HG02678 (cell line): ENCODE measurements around the gene FMNL2.

ENCODE experiments used
- ATAC-seq: cut with Tn5 transposase; IDR thresholded peaks from one replicate; pipeline ENCODE4 v1.9.1; 2021; ENCODE audit warnings: mild to moderate bottlenecking, moderate library complexity; ENCODE audit not compliant: unreplicated experiment

The FMNL2 gene

GRCh38 chr2:152682663-152683062, 347.7 kb downstream of the FMNL2 start:
- ATAC-seq: no peak

- no peak for ATAC-seq
Measured at GRCh38 chr2:152683400-152683799, 348.4 kb downstream of the FMNL2 start.

GRCh38 chr2:152686321-152686720, 351.3 kb downstream of the FMNL2 start:
- no peak for ATAC-seq

DNA sequence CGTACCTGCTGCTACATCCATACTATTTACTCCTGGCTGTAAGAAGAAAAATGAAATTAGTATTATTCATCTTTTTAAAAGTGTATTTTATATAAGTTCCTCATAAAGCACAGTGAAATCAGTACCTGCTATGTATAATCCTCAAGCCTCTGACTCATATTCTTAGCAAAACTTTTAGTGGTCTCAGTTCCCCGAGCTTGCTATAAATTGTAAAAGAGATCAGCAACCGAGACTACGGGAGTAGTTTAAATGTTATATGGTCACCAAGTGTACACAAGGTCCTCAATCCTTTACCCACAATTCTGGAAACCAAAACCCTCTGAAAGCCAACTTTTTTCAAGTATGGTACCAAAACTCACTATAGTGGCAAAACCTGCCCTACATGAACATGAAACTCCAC, 358.1 kb downstream of the FMNL2 start:
- peak; percentile 83 for ATAC-seq

GRCh38 chr2:152694161-152694661, 359.2 kb downstream of the FMNL2 start:
- ATAC-seq: peak; percentile 72

DNA sequence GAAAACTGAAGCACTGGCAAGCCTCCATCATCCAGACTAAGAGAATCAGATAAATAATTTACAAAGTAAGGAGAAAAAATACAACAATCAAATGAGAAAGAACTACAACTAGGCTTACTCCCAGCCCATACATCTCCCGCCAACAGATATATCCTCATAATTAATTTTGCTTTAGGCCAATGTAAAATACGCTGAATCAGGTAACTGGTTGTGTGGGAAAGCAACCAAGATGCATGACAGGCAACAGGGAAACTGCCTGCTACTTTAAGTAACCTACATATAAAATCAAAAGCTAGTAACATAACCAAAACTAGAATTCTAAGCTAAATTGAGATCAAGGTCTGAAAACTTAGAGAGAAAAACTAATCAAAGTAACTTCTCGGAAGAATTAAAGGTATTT, 360.8 kb downstream of the FMNL2 start:
- no peak for ATAC-seq

- no peak for ATAC-seq
Measured at GRCh38 chr2:152696476-152696875, 361.5 kb downstream of the FMNL2 start.
